Cerebellar cortex (tissue), 1 donor: ENCODE data around the gene CD300LF.

ENCODE experiments used
- DNase-seq: peaks from one replicate; pipeline ENCODE4 v3.0.0-alpha.2; 2015; ENCODE audit warnings: low spot score

Gene CD300LF

DNA sequence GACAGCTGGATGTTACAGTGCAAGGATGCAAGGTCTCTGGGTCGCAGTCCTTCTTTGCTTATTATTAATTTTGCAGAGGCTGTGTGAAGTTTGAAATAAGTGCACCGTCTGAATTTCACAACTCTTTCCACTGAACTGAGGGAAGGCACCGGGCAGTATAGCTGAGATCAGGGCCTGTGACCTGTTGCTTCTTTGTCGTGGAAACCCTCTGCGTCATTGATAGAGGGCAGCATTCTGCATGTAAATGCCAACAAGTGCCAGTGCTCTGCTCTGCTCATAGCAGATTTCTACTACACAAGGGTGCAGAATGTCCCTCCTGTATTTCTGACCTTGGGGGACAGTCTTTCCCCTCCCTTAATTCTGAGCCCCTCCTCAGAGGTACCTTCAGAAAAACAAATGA is 26.0 kb downstream of the CD300LF start:
- DNase-seq: peak; percentile 34

DNA sequence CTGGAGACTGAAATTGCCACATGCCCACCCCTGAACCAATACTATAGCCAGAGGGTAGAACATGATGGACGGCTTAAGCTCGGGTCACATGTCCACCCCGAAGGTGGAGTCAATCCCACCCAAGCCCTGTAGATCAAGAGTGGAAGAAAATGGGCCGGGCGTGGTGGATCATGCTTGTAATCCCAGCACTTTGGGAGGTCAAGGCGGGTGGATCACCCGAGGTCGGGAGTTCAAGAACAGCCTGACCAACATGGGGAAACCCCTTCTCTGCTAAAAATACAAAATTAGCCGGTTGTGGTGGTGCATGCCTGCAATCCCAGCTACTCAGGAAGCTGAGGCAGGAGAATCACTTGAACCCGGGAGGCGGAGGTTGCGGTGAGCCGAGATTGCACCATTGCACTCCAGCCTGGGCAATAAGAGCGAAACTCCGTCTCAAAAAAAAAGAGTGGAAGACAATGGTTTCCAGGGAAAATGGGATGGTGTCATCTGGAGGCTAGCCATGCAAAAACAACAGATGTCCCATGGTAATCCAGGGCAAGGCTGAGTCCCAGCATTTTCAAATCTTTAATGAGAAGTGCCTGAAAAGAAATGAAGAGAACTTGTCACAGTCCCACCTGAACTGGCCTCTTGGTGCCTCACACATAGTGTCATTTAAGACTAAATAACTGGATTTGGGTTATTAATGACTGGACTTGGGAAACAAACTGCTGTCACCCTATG is 30.1 kb downstream of the CD300LF start:
- peak; percentile 73 for DNase-seq

DNA sequence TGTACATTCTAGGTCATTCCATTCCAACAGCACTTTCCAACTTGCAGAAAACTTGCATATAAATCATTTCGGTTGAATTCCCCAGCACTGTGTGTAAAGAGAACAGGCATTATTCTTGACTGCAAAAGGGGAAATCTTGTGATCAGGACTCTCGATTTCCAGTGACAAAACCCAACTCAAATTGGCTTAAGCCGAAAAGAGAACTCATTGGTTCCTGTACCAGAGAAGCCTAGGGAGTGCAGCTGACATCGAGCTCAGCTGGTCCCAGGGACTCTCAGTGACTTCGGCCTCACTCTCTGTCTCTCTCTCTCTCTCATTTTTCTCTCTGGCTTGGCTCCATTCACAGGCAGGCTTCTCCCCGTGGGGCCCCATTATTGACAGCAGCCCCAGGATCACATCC is 30.7 kb downstream of the CD300LF start:
- DNase-seq: no peak

DNA sequence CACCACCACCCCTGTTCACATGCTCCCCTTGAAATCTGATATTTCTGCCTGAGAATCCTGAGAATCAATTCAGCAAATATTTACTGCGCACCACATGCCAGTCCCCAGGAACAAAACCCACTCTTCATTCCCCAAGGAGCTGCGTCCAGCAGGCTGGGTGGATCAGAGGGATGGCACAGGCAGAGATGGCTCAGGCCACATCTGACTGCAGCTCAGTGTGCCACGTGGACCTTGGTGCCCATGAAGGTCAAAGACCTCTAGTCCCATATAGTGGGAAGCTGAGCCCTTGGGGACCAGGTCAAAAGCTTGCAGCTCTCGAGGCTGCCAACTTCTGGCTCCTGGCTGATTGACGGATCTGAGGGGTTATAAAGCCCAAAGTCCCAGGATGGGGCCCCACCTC is 31.8 kb downstream of the CD300LF start:
- DNase-seq: no peak

DNA sequence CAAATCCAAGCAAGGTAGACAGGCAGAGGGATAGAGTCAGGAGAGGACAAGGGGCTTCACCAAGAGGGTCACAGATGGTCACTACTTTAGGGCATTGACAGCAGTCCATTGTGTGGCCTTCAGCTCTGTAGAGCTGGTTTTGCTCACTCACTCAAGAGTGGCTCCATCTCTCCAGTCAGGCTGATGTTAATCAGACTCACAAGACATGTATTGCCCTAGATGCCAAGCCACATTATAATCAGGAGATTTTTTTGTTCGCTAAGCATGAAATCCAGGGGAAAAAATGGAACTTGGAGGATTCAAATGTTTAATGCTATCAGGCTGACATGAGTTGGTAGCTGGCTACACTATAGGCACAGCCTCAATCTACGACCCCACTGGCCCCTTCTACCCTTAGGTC is 32.5 kb downstream of the CD300LF start:
- no peak for DNase-seq

DNA sequence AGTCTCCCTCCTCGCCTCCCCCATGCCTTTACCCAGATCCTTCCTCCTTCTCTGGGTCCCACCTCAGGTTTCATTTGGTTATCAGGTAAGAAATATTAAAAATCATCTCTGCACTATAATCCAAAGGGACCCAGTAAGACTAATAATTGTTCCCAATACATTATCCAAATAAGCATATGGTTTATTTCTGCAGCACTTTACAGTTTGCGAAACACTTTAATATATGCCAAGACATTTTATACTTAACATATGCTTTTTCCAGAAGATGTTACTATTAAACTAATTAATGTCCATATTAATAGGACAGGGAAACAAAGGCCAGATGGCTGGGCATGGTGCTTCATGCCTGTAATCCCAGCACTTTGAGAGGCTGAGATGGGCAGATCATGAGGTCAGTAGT is 33.3 kb downstream of the CD300LF start:
- DNase-seq: no peak

DNA sequence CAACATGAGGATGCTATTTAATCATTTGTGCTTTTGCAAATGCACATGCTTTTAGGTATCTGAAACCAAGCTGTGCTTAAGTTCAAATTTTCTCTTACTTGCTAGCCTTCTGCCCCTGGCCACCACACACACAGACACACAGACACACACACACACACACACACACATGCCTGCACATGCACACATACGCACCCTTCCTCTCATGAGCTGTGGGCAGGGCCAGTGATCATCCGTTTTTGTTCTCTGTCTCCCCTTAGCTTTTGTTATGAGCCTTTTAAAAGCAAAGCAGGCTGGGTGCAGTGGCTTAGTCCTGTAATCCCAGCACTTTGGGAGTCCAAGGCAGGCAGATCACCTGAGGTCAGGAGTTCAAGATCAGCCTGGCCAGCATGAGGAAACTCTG is 34.2 kb downstream of the CD300LF start:
- DNase-seq: no peak

DNA sequence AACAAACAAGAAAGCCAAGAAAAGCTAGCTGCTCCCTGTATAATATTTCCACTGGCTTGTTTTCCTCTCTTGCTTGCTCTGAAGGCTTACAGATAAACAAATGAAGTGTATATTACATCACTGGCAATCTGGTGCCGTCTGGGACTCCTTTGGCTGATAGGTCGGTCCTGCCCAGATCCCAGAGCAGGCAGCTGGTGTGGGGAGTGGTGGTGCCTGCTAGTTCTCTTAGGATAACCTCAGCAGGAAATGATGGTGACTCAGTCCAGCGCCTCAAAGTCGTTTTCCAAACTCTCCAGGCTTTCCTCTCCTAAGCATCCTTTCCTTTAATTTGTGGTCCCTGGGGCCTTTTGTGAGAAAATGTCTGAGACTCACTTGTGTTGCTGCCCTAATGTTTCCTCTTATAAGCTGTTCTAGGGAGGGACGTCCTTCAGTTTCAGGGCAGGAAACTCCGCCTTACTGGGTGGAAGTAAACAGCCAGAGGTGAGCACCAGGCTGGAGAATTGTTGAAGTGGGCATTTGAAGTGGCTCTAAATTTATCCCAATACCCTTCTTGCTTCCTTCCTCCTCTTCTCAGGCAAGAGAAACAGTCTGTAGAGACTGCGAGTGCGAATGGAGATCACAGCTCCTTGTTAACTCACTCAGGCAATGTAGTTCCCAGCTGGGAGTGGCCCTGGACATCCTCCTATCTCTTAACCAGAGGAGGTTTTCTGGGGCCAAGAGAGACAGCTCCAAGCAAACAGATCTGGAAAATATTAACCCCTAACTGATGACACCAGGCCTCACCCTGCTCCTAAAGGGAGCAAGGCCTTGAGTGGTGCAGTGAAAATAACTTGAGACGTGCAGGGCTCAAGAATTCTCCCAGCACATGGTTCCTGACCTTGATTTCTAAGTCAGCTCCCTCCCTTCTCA is 34.9 kb downstream of the CD300LF start:
- DNase-seq: peak; percentile 96

DNA sequence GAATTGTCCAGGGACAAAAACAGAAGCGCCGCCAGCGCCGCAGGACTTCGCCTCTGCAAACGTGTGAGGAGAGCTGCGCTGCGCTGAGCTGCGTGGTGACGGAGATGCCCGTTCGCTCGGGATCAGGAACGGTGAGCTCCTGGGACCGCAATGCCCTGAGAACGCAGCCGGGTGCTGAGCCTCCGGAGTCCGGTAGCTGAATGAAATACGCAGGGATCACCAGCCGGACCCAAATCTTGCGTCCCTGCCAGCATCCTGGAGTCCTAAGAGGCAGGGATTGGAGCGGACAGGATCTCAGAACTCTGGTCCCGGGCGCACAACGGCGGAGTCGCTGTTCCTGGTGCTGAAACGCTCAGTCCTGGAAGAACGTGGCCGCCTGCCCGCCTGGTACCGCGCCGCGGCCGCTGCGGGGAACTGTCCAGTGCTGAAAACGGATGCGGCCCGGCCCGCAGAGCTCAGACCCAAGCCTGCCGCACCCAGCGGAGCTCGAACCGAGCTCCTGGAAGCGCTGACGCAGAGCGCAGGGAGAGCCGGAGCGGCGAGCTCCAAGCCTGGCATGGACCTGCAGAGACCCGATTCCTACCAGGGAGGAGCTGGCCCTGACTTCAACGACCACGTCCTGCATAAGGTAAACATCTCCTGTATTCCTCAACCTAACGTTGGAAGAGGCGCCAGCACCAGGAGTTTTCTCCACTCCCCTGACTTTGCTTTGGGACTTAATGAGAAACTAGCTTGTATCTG is 41.5 kb downstream of the CD300LF start:
- DNase-seq: peak; percentile 82

DNA sequence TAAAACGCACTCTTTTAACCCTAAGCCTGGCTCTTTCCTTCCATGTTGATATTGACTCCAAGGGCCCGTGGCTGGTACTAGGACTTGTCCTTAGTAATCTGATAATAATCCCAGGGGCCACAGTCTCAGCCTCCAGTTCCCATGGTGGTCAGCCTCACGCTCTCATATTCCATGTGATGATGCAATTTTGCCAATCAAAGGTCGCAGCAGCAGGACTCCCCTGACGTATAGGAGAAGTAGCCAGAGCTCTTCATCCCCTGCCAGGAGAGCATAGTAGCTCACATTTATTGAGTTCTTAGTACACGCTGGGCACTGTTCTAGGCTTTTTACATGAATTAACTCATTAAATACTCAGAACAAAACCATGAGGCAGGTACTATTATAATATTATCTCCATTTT is 42.4 kb downstream of the CD300LF start:
- peak; percentile 47 for DNase-seq

DNA sequence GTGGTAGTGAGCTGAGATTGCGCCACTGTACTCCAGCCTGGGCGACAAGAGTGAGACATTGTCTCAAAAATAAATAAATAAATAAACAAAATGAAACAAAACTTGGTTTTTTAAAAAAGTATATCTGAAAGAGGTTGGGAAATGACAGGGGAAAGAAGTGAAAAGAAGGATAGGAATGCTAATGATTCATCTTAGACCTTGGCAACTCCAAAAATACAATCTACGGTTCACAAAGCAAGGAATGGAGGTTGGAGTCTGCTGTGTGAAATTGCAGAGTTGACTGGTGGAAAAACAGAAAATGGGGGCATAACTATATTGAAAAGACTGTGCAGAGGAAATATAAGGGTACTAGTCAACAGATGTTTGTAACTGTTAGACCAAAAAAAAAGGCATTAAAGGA is 49.2 kb downstream of the CD300LF start:
- no peak for DNase-seq

DNA sequence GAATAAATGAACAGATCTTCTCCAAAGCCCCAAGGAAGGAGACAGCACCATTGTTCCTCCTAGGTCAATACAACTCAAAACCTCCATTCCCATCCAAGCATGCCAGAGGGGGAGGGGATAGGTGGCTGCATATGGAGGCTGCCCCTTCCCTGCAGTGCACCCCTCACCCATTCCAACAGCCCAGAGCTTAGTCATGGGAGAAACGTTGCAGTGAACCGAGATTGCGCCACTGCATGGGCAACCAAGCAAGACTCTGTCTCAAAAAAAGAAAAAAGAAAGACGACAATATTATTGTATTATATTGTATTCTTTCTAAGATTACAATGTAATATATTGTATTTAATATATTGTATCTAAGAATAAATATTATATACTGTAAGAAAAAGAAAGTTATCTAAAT is 52.8 kb downstream of the CD300LF start:
- DNase-seq: no peak

DNA sequence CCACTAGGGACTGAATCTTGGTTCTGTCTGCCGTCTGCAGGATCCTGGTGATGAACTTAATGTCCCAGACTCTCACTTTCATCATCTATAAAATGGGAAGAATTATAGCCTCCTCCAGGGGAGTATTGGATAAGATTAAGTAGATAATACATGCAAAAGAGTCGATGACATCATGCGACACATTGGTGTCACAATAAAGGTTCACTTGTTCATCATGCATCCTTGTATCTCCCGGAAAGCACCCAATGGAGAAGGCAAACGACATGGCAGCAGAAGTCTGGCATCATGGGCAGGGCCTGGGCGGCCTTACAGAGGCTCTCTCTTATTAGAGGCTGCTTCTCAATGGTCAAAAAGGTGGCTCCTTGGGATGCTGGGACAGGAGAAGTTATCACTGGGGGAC is 54.1 kb downstream of the CD300LF start:
- no peak for DNase-seq

DNA sequence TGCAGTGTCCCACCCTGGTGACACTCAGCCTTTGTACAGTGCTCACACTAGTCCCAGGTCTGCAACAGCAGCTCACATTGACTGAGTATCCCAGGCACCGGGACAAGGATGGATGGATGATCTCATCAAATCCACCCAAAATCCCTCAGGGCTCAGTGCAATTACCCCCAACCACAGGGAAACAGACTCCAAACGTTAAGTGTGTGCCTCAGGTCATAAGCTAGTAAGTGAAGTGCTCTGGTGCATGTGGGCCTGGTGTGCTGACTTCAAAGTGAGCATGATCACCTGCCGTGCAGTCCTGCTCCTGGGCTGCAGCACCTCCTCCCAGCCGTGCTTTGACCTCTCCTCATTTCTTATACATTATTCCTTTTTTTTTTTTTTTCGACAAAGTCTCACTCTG is 58.0 kb downstream of the CD300LF start:
- no peak for DNase-seq

DNA sequence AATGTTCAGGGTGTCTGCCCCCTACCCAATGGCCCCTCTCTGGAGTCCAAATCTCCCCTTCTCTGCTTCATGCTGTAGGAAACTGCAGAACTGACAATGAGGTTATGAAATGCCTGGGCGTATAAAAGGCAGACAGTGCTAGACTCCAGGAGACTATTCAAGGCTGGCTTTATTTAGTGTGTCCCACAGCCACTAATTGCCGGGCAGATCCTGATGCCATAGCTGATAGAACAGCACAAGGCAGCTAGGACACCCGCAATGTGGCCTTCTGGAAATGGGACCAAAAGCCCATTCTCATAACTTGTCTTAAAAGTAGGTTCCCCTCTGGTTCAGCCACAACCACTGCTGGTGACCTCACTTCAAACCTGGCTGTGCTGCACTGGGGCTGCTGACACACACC is 60.7 kb downstream of the CD300LF start:
- no peak for DNase-seq

DNA sequence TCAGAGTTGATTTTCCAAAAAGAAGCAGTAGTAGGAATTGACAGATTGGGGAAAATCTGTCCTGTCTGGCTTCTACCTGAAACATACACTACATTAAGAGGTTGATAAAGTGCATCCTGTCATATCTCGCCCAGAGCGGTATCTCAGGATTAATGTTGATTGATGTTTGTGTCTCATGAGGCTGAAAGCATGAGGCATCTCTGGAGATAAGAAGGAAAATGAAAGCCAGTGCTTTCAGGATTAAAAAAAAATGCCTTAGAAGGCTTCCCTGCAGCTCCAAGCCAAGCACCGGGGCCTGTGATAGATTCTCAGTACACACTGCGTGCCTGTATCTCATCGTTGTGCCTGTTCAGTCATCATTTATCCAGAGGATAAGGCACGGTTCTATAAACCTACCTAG is 62.8 kb downstream of the CD300LF start:
- DNase-seq: no peak

DNA sequence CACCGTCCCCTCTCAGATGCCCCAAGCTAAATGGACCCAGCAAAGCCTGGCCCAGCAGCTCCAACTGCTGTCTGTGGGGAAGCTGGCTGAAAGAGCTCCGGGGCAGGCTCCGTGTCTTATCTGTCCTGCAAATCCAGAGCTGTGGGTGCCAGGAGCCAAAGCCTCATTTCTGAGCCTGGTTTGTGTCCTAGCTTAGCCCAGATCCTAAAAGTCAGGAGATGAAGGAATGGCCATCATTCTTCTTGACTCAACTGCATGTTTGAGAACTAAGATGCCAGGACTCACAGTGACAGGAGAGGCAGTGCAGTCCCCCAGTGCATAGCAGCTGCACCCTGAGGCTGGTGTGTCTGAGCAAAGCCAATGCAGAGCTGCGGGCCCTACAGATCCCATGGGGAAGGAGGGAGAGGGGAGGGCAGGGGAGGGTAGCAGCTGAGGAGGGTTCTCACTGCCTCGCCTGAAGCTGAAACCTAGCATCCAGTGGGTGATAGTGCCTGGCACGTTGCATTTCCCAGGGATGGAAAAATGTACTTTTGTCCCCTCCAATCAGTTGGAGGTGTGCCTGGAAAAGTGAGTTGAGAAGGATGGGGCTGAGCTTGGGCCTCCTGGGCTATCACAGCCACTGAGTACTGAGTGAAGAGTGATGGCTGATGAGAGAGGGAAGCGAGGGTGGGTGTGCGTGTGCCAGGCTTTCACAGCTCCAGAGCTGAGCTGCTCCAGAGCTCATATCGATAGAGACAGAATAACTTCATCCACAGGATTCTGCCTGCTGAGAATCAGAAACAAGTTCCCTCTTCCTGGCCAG is 64.7 kb downstream of the CD300LF start:
- DNase-seq: no peak

DNA sequence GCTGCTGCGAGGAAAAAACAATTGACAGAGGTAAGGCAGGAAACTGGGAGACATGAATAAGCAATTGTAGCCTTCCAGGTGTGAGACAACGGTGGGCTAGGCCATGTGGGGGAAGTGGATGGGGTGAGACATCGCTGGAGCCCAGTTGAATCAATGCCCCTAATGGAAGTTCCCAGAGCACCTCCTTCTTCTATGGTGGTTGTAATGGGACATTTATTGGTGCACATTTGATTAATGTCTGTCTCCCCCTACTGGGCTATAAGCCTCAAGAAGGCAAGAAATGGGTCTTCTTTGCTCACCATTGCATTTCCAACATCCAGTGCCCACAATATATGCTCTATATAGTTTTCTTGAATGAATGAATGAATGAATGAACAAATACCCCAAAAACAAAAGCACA is 66.5 kb downstream of the CD300LF start:
- DNase-seq: peak; percentile 32

DNA sequence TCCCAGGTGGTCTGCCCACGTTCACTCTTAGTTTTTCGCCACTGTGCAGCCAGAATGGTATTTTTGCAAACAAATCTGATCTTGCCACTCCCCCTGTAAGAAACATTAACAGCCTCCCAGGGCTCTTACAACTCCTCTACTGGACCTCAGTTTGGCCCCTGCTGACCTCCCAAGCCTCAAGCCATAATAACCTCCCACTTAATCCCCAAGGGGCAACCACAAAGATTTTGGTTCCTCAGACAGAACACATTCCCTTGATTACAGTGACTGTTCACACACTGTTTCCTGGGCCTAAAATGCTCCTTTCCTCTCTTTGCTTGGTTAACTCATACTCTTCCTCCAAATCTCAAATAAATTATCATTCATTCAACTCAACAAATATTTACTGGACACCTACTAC is 67.7 kb downstream of the CD300LF start:
- no peak for DNase-seq

DNA sequence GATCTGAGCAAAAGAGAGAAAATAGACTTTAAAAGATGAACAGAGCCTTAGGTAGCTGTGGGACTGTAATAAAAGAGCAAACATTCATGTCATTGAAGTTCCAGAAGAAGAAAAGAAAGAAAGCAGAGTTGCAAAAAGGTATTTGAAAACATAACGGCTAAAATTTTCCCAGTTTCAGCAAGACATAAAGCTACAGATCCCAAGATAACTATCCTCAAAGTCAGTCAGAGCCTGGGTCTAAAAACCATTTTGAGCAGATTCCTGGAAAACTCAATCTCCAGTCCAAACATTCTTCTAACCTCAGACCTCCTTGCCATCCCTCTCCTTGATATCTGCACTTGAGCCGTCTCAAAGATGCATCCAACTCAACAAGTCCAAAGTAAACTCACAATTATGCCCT is 68.3 kb downstream of the CD300LF start:
- DNase-seq: no peak
